Memory B cell (primary cell): Measurements from ENCODE around the gene IQSEC3.
"Not testable (repeated sequence)": the region's sequence is repeated elsewhere in the genome, so short reads cannot be mapped to it uniquely, and the experiment has no call there.

Source experiments
- ATAC-seq: fragments of 150-1000 bp; cut with Tn5 transposase; 2 replicates; pipeline ENCODE4 v1.10.0; 2021; ENCODE audit warnings: low read depth, mild to moderate bottlenecking, moderate library complexity
- DNase-seq, 2 donors: peaks; one replicate each; pipeline ENCODE4 v3.0.0; 2022; ENCODE audit warnings: low spot score in 2 of 2
- H3K27ac Mint-ChIP-seq: one replicate; pipeline ENCODE4 v1.8.0; 2022; ENCODE audit warnings: mild to moderate bottlenecking, moderate library complexity, mixed read lengths
- H3K27me3 Mint-ChIP-seq: one replicate; pipeline ENCODE4 v1.8.0; 2022; ENCODE audit warnings: mixed read lengths
- H3K36me3 Mint-ChIP-seq: one replicate; pipeline ENCODE4 v1.8.0; 2022; ENCODE audit warnings: mild to moderate bottlenecking, mixed read lengths
- H3K4me1 Mint-ChIP-seq: one replicate; pipeline ENCODE4 v1.8.0; 2022; ENCODE audit warnings: mixed read lengths
- H3K4me3 Mint-ChIP-seq: one replicate; pipeline ENCODE4 v1.8.0; 2022; ENCODE audit warnings: mild to moderate bottlenecking, moderate library complexity, mixed read lengths
- H3K9me3 Mint-ChIP-seq: one replicate; pipeline ENCODE4 v1.8.0; 2022; ENCODE audit warnings: mixed read lengths

IQSEC3 gene

DNA sequence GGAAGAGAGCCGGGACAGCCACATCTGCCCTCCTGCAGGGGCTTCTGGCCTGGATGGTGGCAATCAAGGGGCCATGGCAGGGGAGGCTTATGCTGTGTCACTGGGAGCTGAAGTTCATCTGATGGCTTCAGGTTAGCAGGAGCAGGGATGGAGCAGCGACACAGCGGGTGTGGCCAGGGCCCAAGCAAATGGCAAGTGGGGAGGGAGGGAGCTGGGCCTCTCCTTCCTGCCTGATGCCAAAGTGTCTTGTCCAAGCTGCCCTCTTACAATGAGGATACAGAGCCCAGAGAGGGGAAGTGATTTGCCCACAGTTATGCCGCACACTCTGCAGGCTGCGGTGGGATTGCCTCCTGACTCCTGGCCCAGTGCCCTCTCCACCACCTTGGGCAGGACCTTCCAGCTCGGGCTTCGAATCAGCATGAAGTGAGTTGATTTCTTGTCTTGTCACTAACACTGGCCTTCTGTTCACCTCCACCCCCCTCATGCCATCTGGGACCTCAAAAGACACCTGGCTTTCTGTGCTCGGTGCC lies 51.3 kb downstream of the IQSEC3 start:
- ATAC-seq = no peak

DNA sequence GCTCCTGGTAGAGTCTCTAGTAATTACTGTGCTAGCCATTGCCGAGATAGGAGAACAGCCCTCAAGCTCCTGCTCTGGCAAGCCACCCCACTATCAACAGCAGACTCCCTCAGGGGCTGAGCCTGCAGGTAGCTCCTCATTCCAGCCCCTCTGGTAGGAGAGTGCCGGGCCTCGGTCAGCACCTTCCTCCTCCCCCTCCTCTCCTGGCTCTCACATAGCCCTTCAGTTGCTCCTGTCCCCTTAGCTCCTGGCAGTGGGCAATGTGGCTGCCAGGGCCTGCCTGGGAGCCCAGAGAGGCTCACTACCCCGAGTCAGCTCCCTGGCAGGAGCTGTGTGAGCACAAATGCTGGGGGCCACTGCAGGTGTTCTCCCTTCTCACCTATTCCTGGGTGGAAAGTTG lies 52.0 kb downstream of the IQSEC3 start:
- H3K9me3 Mint-ChIP-seq = no peaks in the 10 kb centered on the region
- no peak overlapping the region for H3K4me3 Mint-ChIP-seq
- DNase-seq = no peak
- H3K36me3 Mint-ChIP-seq = no peaks in the 10 kb centered on the region
- ATAC-seq = no peak
- no peak overlapping the region for H3K27ac Mint-ChIP-seq
- H3K27me3 Mint-ChIP-seq = peaks cover 16% of the 10 kb centered on the region
- no peaks in the 10 kb centered on the region for H3K4me1 Mint-ChIP-seq

More for the DNA sequence above, 51.3 kb downstream of the IQSEC3 start:
- Mint-ChIP-seq H3K4me3 (no peak overlapping the region), H3K27ac (no peak overlapping the region), H3K36me3 (no peaks in the 10 kb centered on the region), H3K4me1 (no peaks in the 10 kb centered on the region), H3K9me3 (no peaks in the 10 kb centered on the region), H3K27me3 (peaks cover 19% of the 10 kb centered on the region)
- DNase-seq = no peak

GRCh38 chr12:120951-121350 lies 54.4 kb downstream of the IQSEC3 start:
- Mint-ChIP-seq H3K27me3 (peaks cover 16% of the 10 kb centered on the region), H3K4me1 (no peaks in the 10 kb centered on the region), H3K9me3 (no peaks in the 10 kb centered on the region), H3K27ac (no peak overlapping the region), H3K4me3 (no peak overlapping the region), H3K36me3 (no peaks in the 10 kb centered on the region)
- no peak for ATAC-seq
- no peak for DNase-seq

DNA sequence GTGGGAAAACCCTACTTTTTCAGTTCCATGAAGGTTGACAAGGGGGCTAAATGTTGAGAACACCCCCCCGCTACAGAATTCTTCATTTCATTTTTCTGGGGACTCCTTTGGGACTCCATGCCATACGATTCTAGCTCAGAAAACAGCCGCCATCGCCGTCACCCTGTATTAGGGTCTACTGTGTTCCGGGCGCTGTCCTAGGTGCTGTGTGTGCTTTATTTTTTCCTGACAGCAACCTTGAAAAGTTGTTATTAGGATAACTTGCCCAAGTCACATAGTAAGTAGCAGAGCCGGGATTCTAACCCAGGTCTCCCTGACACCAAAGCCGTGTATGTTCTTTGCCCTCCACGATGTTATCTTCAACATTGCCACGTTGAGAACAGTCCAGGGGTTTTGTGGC lies 55.1 kb downstream of the IQSEC3 start:
- H3K9me3 Mint-ChIP-seq = no peaks in the 10 kb centered on the region

GRCh38 chr12:125075-125474 lies 58.5 kb downstream of the IQSEC3 start:
- ATAC-seq = no peak
- Mint-ChIP-seq H3K9me3 (no peaks in the 10 kb centered on the region), H3K27me3 (peaks cover 18% of the 10 kb centered on the region), H3K4me3 (no peak overlapping the region), H3K4me1 (no peaks in the 10 kb centered on the region), H3K36me3 (no peaks in the 10 kb centered on the region), H3K27ac (no peak overlapping the region)
- no peak for DNase-seq

More for the DNA sequence above, 55.1 kb downstream of the IQSEC3 start:
- ATAC-seq (no peak), DNase-seq (no peak)
- Mint-ChIP-seq H3K4me3 (no peak overlapping the region), H3K27me3 (peaks cover 13% of the 10 kb centered on the region), H3K27ac (no peak overlapping the region), H3K36me3 (no peaks in the 10 kb centered on the region), H3K4me1 (no peaks in the 10 kb centered on the region)

DNA sequence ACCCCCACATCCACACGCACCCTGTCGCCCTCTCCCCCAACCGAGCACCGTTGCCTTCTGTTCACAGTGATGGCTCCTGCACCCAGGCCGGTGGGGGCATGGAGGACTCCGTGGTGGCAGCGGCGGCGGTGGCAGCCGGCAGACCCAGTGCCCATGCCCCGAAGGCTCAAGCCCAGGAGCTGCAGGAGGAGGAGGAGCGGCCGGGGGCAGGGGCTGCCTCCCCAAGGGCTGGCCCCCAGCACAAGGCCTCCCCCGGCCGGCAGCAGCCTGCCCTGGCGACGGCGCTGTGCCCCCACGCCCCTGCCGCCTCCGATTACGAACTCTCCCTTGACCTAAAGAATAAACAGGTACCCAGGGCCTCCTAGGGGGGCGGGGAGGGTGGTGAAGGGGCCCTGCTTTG lies 59.0 kb downstream of the IQSEC3 start:
- Mint-ChIP-seq H3K4me1 (no peaks in the 10 kb centered on the region), H3K9me3 (no peaks in the 10 kb centered on the region), H3K27me3 (peaks cover 16% of the 10 kb centered on the region), H3K27ac (no peak overlapping the region), H3K4me3 (no peak overlapping the region), H3K36me3 (no peaks in the 10 kb centered on the region)
- DNase-seq (no peak), ATAC-seq (no peak)

GRCh38 chr12:128079-128478 lies 61.5 kb downstream of the IQSEC3 start:
- Mint-ChIP-seq H3K27ac (no peak overlapping the region), H3K9me3 (no peaks in the 10 kb centered on the region), H3K27me3 (peaks cover 25% of the 10 kb centered on the region), H3K4me3 (no peak overlapping the region), H3K4me1 (no peaks in the 10 kb centered on the region), H3K36me3 (no peaks in the 10 kb centered on the region)
- DNase-seq = no peak
- no peak for ATAC-seq

GRCh38 chr12:129001-129400 lies 62.4 kb downstream of the IQSEC3 start:
- Mint-ChIP-seq H3K27ac (no peak overlapping the region), H3K9me3 (no peaks in the 10 kb centered on the region), H3K27me3 (peaks cover 32% of the 10 kb centered on the region), H3K36me3 (no peaks in the 10 kb centered on the region), H3K4me3 (no peak overlapping the region), H3K4me1 (no peaks in the 10 kb centered on the region)
- ATAC-seq = no peak
- no peak for DNase-seq

DNA sequence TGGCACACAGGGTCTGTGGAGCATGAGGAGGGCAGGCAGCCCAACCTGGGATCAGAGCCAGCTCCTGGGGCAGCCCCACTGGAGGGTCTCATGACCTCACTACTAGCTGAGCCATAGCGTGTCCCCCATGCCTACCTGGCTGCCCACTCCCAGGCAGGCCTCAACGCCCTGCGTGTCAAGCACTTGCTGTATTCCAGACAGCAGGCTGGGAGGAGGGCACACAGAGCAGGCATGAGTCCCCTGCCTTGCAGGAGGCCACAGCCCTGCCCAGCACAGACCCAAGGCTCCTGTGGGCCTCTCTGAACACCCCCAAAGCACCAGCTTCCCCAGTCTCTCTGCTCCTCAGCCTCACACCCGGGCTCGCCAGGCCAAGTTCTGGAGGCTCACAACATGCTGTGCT lies 64.0 kb downstream of the IQSEC3 start:
- peaks cover 32% of the 10 kb centered on the region for H3K27me3 Mint-ChIP-seq
- no peak overlapping the region for H3K4me3 Mint-ChIP-seq
- ATAC-seq (no peak), DNase-seq (no peak)
- no peak overlapping the region for H3K27ac Mint-ChIP-seq
- no peaks in the 10 kb centered on the region for H3K36me3 Mint-ChIP-seq
- no peaks in the 10 kb centered on the region for H3K4me1 Mint-ChIP-seq
- H3K9me3 Mint-ChIP-seq = no peaks in the 10 kb centered on the region

DNA sequence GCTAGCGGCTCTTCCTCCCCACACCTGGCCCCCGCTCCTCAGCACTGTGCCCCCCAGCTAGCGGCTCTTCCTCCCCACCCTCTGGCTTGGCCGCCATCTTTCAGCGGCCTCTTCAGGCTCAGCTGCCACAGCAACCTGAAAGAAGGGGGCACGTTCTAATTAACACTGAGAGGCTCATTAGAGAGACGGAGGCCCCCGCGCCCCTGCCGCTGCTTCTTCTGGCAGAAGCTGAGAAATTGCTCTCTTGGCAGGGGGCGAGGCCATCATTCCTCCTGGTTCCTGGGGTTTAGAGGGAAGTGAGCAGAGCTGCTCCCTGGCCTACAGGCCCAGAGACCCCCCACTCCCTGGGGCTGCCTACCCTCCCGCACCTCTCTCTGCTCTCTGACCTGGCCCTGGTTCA lies 64.4 kb downstream of the IQSEC3 start:
- Mint-ChIP-seq H3K27ac (no peak overlapping the region), H3K4me3 (no peak overlapping the region), H3K4me1 (no peaks in the 10 kb centered on the region), H3K27me3 (peaks cover 32% of the 10 kb centered on the region), H3K9me3 (no peaks in the 10 kb centered on the region), H3K36me3 (no peaks in the 10 kb centered on the region)
- no peak for DNase-seq
- ATAC-seq = no peak

DNA sequence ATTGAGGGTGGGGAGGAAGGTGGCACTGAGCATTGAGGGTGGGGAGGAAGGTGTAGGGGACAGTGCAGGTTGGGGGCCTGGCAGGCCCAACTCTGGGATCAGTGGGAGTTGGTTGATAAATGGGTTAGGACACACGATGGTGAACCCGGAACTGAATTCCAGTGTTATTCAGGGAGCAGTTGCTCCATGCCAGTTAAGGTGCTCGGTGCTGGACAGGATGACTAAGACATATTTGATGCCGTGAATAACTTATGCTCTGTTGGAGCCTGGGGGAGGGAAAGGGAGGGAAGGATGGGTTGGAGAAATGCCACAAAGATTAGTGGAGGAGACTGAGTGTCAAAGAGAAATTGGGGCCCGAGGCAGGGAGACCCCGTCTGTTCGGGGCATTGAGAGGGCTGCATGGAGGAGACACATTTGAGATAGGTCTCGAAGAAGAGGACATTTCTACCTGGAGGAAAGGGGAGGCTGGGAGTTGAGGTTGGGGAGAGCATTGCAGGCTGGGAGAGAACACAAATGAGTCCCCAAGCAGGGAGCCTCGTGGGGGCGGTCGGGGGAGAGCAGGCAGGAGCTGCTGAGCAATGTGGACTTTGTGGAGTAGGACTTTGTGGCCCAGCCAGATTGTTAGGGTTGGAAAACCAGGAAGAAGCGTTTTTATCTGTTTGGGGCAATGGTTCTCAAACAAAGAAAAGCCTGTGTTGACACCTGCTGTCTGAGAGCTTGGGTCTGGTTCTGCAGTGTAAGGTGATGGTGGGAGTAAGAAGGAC lies 65.3 kb downstream of the IQSEC3 start:
- Mint-ChIP-seq H3K9me3 (no peaks in the 10 kb centered on the region), H3K4me3 (no peak overlapping the region), H3K36me3 (no peaks in the 10 kb centered on the region), H3K4me1 (no peaks in the 10 kb centered on the region), H3K27ac (no peak overlapping the region), H3K27me3 (peaks cover 32% of the 10 kb centered on the region)
- DNase-seq (no peak), ATAC-seq (no peak)

GRCh38 chr12:133616-134232 lies 67.2 kb downstream of the IQSEC3 start:
- H3K9me3 Mint-ChIP-seq, H3K4me1 Mint-ChIP-seq, H3K27ac Mint-ChIP-seq, DNase-seq, H3K4me3 Mint-ChIP-seq, ATAC-seq, H3K36me3 Mint-ChIP-seq: not testable (repeated sequence)
- peaks cover 32% of the 10 kb centered on the region for H3K27me3 Mint-ChIP-seq

DNA sequence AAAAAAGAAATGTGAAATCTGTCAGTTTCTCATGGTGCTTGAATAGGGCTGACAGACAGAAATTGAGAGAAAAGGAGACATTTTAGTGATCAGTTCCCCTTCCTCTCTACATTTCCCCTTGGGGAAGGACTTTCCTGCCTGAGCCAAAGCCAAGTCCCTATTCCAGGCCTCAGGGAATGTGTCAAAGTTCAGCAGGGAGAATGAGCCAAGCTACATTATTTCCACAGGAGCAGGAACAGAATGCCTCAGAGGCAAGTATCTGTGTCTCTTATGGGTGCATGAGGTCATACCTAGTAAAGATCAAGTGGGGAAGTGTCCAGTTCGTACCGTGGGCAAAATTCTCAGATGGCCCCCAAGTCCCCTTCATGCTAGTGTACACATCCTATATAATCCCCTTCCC lies 68.6 kb downstream of the IQSEC3 start:
- Mint-ChIP-seq H3K4me3 (no peak overlapping the region), H3K9me3 (no peaks in the 10 kb centered on the region), H3K27me3 (peaks cover 34% of the 10 kb centered on the region), H3K27ac (no peak overlapping the region), H3K36me3 (no peaks in the 10 kb centered on the region), H3K4me1 (no peaks in the 10 kb centered on the region)
- DNase-seq (no peak), ATAC-seq (no peak)

DNA sequence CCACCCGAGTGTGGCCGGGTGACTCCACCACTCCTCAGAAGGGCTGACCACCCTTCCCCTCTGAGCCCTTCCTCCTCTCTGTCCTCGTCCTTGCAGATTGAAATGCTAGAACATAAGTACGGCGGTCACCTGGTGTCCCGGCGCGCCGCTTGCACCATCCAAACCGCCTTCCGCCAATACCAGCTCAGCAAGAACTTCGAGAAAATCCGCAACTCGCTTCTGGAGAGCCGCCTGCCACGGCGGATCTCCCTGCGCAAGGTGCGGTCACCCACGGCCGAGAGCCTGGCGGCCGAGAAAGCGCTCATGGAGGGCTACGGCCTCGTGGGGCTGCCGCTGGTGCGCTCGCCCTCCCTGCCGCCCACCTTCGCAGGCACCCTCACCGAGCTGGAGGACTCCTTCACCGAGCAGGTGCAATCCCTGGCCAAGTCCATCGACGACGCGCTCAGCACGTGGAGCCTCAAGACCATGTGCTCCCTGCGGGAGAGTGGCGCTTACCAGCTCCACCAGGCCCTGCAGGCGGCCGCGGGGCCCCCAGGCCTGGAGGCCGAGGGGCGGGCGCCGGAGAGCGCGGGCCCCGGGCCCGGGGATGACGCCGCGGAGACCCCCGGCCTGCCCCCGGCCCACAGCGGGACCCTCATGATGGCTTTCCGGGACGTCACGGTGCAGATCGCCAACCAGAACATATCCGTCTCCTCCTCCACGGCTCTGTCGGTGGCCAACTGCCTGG lies 71.8 kb downstream of the IQSEC3 start:
- no peaks in the 10 kb centered on the region for H3K36me3 Mint-ChIP-seq
- no peaks in the 10 kb centered on the region for H3K4me1 Mint-ChIP-seq
- H3K9me3 Mint-ChIP-seq = no peaks in the 10 kb centered on the region
- peaks cover 23% of the 10 kb centered on the region for H3K27me3 Mint-ChIP-seq
- no peak overlapping the region for H3K4me3 Mint-ChIP-seq
- ATAC-seq (no peak), DNase-seq (no peak)
- no peak overlapping the region for H3K27ac Mint-ChIP-seq
